Osteoblast (primary cell): ENCODE measurements around the gene ADAMTS18. TPM values are rescaled to one million over a fixed set of nuclear protein-coding genes. Genes with fewer than 3 reads are reported as not detected.

Experiments used
- DNase-seq: peaks from one replicate; pipeline ENCODE4 v3.0.0; 2011; ENCODE audit warnings: low spot score, mixed read lengths; ENCODE audit not compliant: insufficient read length; ENCODE audit errors: missing footprints
- H2AFZ ChIP-seq: 2 replicates; pipeline ENCODE4 v1.6.0; 2011; ENCODE audit warnings: mild to moderate bottlenecking, low read length
- H3K27ac ChIP-seq: 2 replicates; pipeline ENCODE4 v1.5.1; 2011; ENCODE audit warnings: mild to moderate bottlenecking, low read depth, low read length, moderate library complexity
- H3K27me3 ChIP-seq: 2 replicates; pipeline ENCODE4 v1.6.0; 2012; ENCODE audit warnings: mild to moderate bottlenecking, control low read depth, inconsistent platforms, low read length, moderate library complexity; ENCODE audit not compliant: insufficient read depth
- H3K36me3 ChIP-seq: 2 replicates; pipeline ENCODE4 v1.5.1; 2011; ENCODE audit warnings: mild to moderate bottlenecking, low read length, control low read depth, moderate library complexity; ENCODE audit not compliant: insufficient read depth
- H3K4me1 ChIP-seq: 2 replicates; pipeline ENCODE4 v1.5.1; 2011; ENCODE audit warnings: mild to moderate bottlenecking, low read length, control low read depth, moderate library complexity; ENCODE audit not compliant: insufficient read depth
- H3K4me2 ChIP-seq: 2 replicates; pipeline ENCODE4 v1.6.0; 2011; ENCODE audit warnings: mild to moderate bottlenecking, low read length; ENCODE audit not compliant: insufficient read depth
- H3K4me3 ChIP-seq: fragments of 200-600 bp; sonication (generic); 3 replicates; pipeline ENCODE4 v1.5.1; 2012; ENCODE audit warnings: mild to moderate bottlenecking, low read length, inconsistent platforms; ENCODE audit not compliant: insufficient read depth
- H3K79me2 ChIP-seq: 2 replicates; pipeline ENCODE4 v1.6.0; 2012; ENCODE audit warnings: mild to moderate bottlenecking, low read length, control low read depth, inconsistent platforms; ENCODE audit not compliant: insufficient read depth
- H3K9me3 ChIP-seq: 2 replicates; pipeline ENCODE4 v1.5.1; 2011; ENCODE audit warnings: low read depth, low read length, control low read depth
- H4K20me1 ChIP-seq: 2 replicates; pipeline ENCODE4 v1.6.0; 2012; ENCODE audit warnings: mild to moderate bottlenecking, low read length, control low read depth; ENCODE audit not compliant: insufficient read depth
- CTCF ChIP-seq: IDR thresholded peaks from 2 replicates; pipeline ENCODE4 v1.5.1; 2011; ENCODE audit warnings: mild to moderate bottlenecking, low read depth, low read length, moderate library complexity; ENCODE audit errors: extremely low read depth
- total RNA-seq: library from RNA; depleted of rRNA; stranded (reverse); fragments of >200 nt; gene quantifications from 2 replicates; pipeline ENCODE4 v1.2.3, GENCODE V29; 2012

Gene ADAMTS18
- total RNA-seq, 1 donor = not detected

- H3K4me2 ChIP-seq = no peak overlapping the region
- DNase-seq = no peak
- H3K27ac ChIP-seq = no peak overlapping the region
- H3K4me3 ChIP-seq = no peak overlapping the region
- no peaks in the 10 kb centered on the region for H3K4me1 ChIP-seq
- no peaks in the 10 kb centered on the region for H4K20me1 ChIP-seq
- H3K27me3 ChIP-seq = no peaks in the 10 kb centered on the region
- no peaks in the 10 kb centered on the region for H3K9me3 ChIP-seq
- H2AFZ ChIP-seq = no peak overlapping the region
- no peaks in the 10 kb centered on the region for H3K36me3 ChIP-seq
- no peaks in the 10 kb centered on the region for H3K79me2 ChIP-seq
- TF ChIP-seq CTCF = no peak
These were observed 28.1 kb upstream of the ADAMTS18 start for GRCh38 chr16:77462894-77463293.

- no peaks in the 10 kb centered on the region for H3K79me2 ChIP-seq
- no peaks in the 10 kb centered on the region for H4K20me1 ChIP-seq
- no peak overlapping the region for H3K4me3 ChIP-seq
- no peaks in the 10 kb centered on the region for H3K9me3 ChIP-seq
- peaks cover 4% of the 10 kb centered on the region for H3K4me1 ChIP-seq
- H3K27me3 ChIP-seq = no peaks in the 10 kb centered on the region
- no peak overlapping the region for H3K27ac ChIP-seq
- DNase-seq = no peak
- H3K4me2 ChIP-seq = no peak overlapping the region
- no peak overlapping the region for H2AFZ ChIP-seq
- no peaks in the 10 kb centered on the region for H3K36me3 ChIP-seq
- TF ChIP-seq CTCF = no peak
These were observed 24.9 kb upstream of the ADAMTS18 start for GRCh38 chr16:77459534-77460254.

- Histone ChIP-seq H3K4me2 (peak overlapping the region; percentile 70), H3K4me1 (peaks cover 4% of the 10 kb centered on the region), H3K79me2 (no peaks in the 10 kb centered on the region), H2AFZ (peak overlapping the region; percentile 14), H3K36me3 (no peaks in the 10 kb centered on the region), H3K27ac (no peak overlapping the region), H3K27me3 (no peaks in the 10 kb centered on the region), H3K4me3 (peak overlapping the region; percentile 27), H4K20me1 (no peaks in the 10 kb centered on the region), H3K9me3 (no peaks in the 10 kb centered on the region)
- no peak for DNase-seq
- no peak for TF ChIP-seq CTCF
These were observed 22.2 kb upstream of the ADAMTS18 start for GRCh38 chr16:77457046-77457445.

GRCh38 chr16:77452243-77452642 lies 17.4 kb upstream of the ADAMTS18 start:
- Histone ChIP-seq H3K27ac (no peak overlapping the region), H3K9me3 (no peaks in the 10 kb centered on the region), H3K4me1 (peaks cover 4% of the 10 kb centered on the region)

More at GRCh38 chr16:77452243-77452642, 17.4 kb upstream of the ADAMTS18 start:
- H2AFZ ChIP-seq = no peak overlapping the region
- no peak overlapping the region for H3K4me2 ChIP-seq
- TF ChIP-seq CTCF = no peak
- no peak for DNase-seq
- H3K4me3 ChIP-seq = no peak overlapping the region
- H3K36me3 ChIP-seq = no peaks in the 10 kb centered on the region
- H3K79me2 ChIP-seq = no peaks in the 10 kb centered on the region
- no peaks in the 10 kb centered on the region for H4K20me1 ChIP-seq
- H3K27me3 ChIP-seq = peaks cover 4% of the 10 kb centered on the region
